ENCODE results near the gene RALB. TPM values are rescaled to one million over a fixed set of nuclear protein-coding genes. Genes with fewer than 3 reads are reported as not detected.

The RALB gene
- total RNA-seq, 1 donor from 2014 or later, result 45.8 TPM

DNA sequence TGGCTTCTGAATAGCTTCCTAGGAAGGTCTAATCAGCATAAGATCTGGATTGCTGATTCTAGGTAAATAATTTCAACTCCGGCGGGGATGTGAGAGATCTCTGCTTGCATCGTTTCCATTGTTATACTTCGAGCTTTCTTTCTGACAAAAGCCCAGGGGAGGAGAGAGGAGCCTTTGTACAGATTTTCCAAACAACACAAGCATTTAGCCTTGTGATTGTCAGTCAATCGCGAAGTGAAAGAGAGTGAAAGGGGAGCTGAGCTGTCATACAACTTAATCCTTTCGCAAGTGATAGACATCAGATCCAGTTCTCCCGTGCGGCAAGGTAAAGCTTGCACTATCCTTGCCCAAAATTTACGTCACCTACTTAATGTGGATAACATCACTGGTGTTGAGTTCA, 26.2 kb downstream of the RALB start:
- no peak for DNase-seq
- Histone ChIP-seq H3K36me3 (peaks cover 27% of the 10 kb centered on the region), H3K4me1 (peaks cover 3% of the 10 kb centered on the region), H3K27me3 (ENCODE audit: low read depth) (no peaks in the 10 kb centered on the region), H3K9me3 (replicated peaks) (no peaks in the 10 kb centered on the region), H3K27ac (replicated peaks) (no peak overlapping the region), H3K4me3 (no peak overlapping the region)
- intact Hi-C loops (cut with micrococcal nuclease), result no loop called here
- TF ChIP-seq, protein P1, sequence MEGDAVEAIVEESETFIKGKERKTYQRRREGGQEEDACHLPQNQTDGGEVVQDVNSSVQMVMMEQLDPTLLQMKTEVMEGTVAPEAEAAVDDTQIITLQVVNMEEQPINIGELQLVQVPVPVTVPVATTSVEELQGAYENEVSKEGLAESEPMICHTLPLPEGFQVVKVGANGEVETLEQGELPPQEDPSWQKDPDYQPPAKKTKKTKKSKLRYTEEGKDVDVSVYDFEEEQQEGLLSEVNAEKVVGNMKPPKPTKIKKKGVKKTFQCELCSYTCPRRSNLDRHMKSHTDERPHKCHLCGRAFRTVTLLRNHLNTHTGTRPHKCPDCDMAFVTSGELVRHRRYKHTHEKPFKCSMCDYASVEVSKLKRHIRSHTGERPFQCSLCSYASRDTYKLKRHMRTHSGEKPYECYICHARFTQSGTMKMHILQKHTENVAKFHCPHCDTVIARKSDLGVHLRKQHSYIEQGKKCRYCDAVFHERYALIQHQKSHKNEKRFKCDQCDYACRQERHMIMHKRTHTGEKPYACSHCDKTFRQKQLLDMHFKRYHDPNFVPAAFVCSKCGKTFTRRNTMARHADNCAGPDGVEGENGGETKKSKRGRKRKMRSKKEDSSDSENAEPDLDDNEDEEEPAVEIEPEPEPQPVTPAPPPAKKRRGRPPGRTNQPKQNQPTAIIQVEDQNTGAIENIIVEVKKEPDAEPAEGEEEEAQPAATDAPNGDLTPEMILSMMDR (IDR thresholded peaks at IDR 0.05; ENCODE audit: borderline replicate concordance), result no peak

- Histone ChIP-seq H3K36me3 (peaks cover 33% of the 10 kb centered on the region), H3K27ac (replicated peaks) (no peak overlapping the region), H3K9me3 (replicated peaks) (no peaks in the 10 kb centered on the region), H3K4me3 (no peak overlapping the region), H3K27me3 (ENCODE audit: low read depth) (no peaks in the 10 kb centered on the region), H3K4me1 (peaks cover 3% of the 10 kb centered on the region)
- no peak for DNase-seq
- intact Hi-C loops (cut with micrococcal nuclease), result no loop called here
- TF ChIP-seq, protein P1 (IDR thresholded peaks at IDR 0.05; ENCODE audit: borderline replicate concordance), result no peak
Measured at GRCh38 chr2:120279708-120280107, 27.1 kb downstream of the RALB start.

DNA sequence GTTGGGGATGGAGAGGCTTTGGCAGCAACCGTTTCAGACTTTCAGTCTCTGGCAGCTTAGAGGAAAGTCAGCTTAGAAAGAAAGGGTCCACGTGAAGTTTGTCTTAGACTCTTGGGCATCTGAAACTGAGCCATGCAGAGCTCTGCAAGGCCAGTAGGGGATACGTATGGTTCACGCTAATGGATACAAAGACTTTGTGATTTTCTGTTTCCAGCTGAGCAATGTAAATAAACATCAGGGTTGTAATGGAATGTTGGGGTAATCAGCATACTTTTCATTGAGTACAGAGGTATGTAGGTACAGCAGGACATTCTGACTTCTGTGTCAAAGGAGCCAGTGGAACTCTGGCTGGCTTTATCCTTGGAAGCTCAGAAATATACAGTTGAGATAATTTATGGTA, 31.0 kb downstream of the RALB start:
- H3K4me1 ChIP-seq, result peaks cover 3% of the 10 kb centered on the region
- DNase-seq, result no peak
- H3K27ac ChIP-seq (replicated peaks), result no peak overlapping the region
- peaks cover 36% of the 10 kb centered on the region for H3K36me3 ChIP-seq
- no peaks in the 10 kb centered on the region for H3K27me3 ChIP-seq (ENCODE audit: low read depth)
- intact Hi-C loops (cut with micrococcal nuclease), result no loop called here
- TF ChIP-seq, protein P1 (IDR thresholded peaks at IDR 0.05; ENCODE audit: borderline replicate concordance), result no peak
- H3K9me3 ChIP-seq (replicated peaks), result no peaks in the 10 kb centered on the region
- no peak overlapping the region for H3K4me3 ChIP-seq

- TF ChIP-seq, protein P1 (IDR thresholded peaks at IDR 0.05; ENCODE audit: borderline replicate concordance), result no peak
- intact Hi-C loops (cut with micrococcal nuclease), result no loop called here
- no peaks in the 10 kb centered on the region for H3K9me3 ChIP-seq (replicated peaks)
- peaks cover 38% of the 10 kb centered on the region for H3K36me3 ChIP-seq
- no peak for DNase-seq
- no peaks in the 10 kb centered on the region for H3K27me3 ChIP-seq (ENCODE audit: low read depth)
- H3K4me1 ChIP-seq, result peaks cover 14% of the 10 kb centered on the region
- no peak overlapping the region for H3K4me3 ChIP-seq
- H3K27ac ChIP-seq (replicated peaks), result no peak overlapping the region
Measured at GRCh38 chr2:120285056-120285455, 32.4 kb downstream of the RALB start.

GRCh38 chr2:120287183-120288015, 34.7 kb downstream of the RALB start:
- Histone ChIP-seq H3K4me1 (peaks cover 35% of the 10 kb centered on the region), H3K36me3 (peaks cover 24% of the 10 kb centered on the region), H3K4me3 (no peak overlapping the region), H3K27ac (replicated peaks) (no peak overlapping the region), H3K27me3 (ENCODE audit: low read depth) (no peaks in the 10 kb centered on the region), H3K9me3 (replicated peaks) (no peaks in the 10 kb centered on the region)
- intact Hi-C loops (cut with micrococcal nuclease), result no loop called here
- no peak for DNase-seq
- TF ChIP-seq, protein P1 (IDR thresholded peaks at IDR 0.05; ENCODE audit: borderline replicate concordance), result no peak

Measured in left ventricle myocardium inferior (tissue), 1 donor.